ENCODE data around the gene CYP4B1.

DNA sequence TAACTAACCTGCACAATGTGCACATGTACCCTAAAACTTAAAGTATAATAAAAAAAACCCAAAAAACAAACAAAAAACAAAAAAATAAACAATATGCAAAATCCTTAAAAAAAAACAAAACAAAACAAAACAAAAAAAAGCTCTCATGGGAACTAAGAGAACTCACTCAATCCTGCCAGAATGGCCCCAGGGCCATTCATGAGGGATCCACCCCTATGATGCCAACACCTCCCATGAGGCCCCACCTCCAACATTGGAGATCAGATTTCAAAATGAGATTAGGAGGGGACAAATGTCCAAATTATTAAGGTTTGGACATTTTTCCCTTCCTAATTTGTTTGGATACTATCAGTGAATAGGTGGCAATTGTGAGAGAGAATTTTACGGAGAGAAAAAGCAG, 10.2 kb downstream of the CYP4B1 start:
- no peak for TF ChIP-seq CTCF (IDR thresholded peaks at IDR 0.05)
- no peak for TF ChIP-seq POLR2A (IDR thresholded peaks at IDR 0.05)

Data from heart left ventricle (tissue), 13 donors.